ENCODE measurements around the gene ACKR3.

DNA sequence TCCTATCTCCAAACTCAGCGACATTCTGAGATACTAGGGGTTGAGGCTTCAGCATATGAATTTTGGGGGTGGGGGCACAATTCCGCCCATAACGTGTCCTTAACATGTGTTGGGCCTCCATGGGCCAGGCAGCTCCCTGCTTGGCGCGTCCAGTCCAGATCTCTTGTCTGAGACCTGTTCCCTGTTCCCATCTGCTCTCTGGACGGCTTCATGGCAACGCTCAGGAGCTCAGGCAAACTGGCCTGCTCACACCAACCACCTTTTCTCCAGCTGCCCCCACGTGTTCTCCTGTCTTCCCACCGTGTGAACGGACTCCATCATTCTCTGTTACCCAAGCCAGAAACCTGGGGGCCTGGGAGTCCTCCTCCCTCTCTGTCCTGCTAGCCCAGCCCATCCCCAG, 36.4 kb downstream of the ACKR3 start:
- TF ChIP-seq, protein P1, sequence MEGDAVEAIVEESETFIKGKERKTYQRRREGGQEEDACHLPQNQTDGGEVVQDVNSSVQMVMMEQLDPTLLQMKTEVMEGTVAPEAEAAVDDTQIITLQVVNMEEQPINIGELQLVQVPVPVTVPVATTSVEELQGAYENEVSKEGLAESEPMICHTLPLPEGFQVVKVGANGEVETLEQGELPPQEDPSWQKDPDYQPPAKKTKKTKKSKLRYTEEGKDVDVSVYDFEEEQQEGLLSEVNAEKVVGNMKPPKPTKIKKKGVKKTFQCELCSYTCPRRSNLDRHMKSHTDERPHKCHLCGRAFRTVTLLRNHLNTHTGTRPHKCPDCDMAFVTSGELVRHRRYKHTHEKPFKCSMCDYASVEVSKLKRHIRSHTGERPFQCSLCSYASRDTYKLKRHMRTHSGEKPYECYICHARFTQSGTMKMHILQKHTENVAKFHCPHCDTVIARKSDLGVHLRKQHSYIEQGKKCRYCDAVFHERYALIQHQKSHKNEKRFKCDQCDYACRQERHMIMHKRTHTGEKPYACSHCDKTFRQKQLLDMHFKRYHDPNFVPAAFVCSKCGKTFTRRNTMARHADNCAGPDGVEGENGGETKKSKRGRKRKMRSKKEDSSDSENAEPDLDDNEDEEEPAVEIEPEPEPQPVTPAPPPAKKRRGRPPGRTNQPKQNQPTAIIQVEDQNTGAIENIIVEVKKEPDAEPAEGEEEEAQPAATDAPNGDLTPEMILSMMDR (IDR thresholded peaks at IDR 0.05) = no peak
- TF ChIP-seq POLR2A (IDR thresholded peaks at IDR 0.05) = no peak
